NCI-H1105 (cell line): ENCODE data around the gene PNKP.
A peak's percentile ranks its signal among the peaks of the same experiment; 100 is the strongest.

Source experiments
- DNase-seq: peaks from one replicate; lab custom pipeline; 2025; lab: John Stamatoyannopoulos, UW

Gene PNKP

DNA sequence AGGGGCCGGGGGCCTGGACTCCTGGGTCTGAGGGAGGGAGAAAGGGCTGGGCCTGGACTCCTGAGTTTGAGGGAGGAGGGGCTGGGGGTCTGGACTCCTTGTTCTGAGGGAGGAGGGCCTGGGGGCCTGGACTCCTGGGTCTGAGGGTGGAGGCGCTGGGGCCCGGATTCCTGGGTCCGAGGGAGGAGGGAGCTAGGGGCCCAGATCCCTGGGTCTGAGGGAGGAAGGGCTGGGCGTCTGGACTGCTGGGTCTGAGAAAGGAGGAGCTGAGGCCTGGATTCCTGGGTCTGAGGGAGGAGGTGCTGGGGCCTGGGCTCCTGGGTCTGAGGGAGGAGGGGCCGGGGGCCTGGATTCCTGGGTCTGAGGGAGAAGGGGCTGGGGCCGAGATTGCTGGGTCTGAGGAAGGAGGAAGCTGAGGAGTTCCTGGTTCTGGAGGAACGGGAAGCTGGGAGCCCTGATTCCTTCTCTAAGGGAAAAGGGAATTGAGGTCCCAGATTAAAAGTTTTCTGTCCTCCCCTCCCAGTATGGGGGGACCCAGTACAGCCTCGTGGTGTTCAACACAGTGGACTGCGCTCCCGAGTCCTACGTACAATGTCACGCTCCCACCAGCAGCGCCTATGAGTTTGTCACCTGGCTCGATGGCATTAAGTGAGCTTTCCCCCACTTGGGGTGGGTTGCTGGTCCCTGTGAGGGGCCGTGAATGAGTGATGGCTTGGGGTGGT is 48.6 kb downstream of the PNKP start:
- no peak for DNase-seq

DNA sequence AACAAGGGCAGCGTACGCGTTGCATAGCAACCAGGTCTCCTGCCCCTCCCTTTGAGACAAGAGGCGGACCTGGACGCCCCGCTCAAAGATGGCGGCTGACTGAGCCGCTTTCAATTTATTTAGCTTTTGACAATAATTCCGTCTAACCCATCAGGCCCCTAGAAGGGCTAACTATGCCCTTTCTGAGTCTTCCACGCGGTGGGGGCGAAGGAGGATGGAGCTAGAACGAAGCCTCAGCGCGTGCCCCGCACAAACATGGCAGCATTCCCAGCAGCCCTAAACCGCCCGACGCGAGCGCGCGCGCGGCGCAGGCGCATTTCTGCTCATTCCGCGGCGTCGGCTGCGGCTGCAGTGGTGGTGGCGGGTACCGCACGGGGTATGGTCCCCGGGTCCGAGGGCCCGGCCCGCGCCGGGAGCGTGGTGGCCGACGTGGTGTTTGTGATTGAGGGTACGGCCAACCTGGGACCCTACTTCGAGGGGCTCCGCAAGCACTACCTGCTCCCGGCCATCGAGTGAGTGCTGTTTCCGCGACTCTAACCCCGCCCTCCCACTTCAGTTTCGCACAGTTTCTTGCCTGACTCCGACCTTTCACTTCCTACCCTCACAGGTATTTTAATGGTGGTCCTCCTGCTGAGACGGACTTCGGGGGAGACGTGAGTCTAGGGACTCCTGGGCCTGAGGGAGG is 49.3 kb downstream of the PNKP start, which contains the start of gene MED25:
MED25 (plus strand) TSS at position 326 of the 685 bp plus-strand sequence; CDS start at position 379, 53 bp downstream.
- peak; percentile 79 for DNase-seq

DNA sequence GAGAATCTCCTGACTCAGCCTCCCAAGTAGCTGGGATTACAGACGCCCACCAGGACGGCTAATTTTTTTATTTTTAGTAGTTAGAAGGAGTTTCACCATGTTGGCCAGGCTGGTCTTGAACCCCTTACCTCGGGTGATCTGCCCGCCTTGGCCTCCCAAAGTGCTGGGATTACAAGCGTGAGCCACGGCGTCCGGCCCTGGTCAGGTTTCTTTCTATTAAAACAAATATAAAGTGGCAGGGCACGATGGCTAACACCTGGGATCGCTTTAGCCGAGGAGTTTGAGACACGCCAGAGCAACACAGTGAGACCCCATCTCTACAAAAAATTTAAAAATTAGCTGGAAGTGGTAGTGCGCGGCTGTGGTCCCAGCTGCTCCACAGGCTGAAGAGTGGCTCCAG is 50.8 kb downstream of the PNKP start:
- DNase-seq: no peak

DNA sequence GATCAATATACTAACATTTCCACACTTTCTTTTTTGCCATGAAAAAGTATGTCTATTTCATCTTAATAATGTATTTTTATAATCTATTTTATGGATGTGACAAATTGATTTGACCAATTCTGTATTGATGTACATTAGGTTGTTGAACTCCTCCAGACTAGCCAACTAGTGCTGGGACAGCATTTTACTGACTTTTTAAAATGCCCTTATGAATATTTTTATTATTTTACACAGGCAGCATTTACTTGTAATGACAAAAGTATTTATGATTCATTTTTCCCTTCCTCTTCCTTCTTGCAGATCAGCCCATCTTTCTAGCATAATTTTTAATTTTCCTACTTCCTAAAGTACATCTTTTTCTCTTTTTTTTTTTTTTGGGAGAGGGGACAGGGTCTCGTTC is 53.4 kb downstream of the PNKP start:
- DNase-seq: no peak

DNA sequence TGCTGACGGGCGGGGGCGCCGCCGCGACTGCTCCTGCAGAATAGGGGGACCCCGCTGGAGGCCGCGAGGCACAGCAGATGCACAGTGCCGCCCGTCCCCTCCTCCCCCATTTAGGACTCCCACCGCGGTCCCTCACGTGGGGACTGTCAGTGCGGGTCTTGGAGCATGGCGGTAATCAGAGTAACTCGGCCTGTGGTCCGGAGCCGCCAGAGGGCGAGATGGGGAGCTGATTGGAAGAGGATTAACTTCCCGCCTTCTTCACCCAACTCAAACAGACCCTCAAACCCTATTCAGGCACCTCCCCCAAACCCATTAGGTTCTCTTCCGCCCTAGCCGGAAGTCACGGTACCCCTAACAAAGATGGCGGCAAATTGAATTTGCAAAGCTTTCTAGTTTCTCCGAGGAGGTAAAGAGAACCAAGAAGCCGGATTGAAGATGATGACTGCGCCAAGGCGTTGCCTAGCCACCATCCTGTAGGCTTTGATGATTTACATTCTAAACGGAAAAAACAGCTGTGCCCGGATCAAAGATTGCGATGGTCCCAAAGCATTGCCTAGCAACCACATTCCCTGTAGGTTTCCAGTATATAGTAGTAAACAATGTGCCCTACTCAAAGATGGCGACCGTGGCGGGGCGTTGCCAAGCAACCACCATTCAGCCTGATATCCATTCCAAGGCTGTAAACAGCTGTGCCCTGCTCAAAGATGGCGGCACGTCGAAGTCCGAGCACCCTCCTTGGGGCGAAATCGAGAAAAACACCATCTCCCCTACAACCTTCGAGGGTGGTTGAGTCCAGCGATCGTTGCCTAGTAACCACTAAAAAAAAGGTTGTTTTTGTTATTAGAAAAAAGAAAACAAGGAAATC is 54.1 kb downstream of the PNKP start, which contains the start of gene FUZ:
FUZ (minus strand) TSS at position 296 of the 865 bp plus-strand sequence; CDS start at position 110, 186 bp downstream.
- peak; percentile 98 for DNase-seq

DNA sequence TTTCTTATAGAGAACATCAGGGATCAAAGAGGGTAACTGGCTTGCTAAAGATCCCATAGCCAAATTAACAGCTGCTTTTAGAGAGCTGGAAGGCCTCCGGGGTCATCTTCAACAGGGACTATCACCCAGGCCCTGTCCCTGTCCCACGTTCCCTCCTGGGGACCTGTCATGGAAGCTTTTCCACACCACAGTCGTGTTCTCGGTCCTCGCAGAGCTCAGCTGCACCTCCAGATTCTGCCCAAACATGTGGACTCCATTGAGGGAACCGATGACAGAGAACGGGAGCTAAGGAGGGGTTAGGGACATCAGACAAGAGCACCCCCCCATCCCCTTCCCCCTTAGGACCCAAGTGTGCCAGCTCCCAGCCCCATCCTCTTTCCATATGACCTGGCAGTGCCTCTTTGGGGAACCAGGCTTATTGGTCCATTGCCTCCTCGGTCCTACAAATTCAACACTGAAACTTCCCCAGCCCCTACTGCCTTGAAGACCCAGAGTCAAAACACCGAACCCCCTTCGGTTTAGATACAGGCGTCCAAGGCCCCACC is 54.9 kb downstream of the PNKP start:
- DNase-seq: no peak

DNA sequence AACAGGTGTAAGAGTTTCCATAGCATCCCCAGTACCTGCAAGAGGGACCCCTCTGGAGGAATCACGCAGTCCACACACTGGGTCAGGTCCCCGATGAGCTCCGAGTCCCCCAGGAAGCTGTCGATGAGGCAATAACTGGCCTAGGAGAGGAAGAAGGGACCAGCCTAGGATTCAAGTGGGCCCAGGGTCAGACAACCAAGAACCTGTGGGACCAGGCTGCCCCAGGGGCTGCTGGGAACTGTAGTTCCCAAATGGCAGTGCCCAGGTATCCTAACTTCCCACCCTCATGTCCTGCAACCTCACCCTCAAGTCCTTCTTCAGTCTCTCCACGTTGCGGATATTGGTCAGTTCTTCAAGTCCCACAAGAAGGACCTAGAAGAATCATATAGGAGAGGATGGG is 56.0 kb downstream of the PNKP start:
- no peak for DNase-seq
